ENCODE results near the gene HEXIM2. TPM values are rescaled to one million over a fixed set of nuclear protein-coding genes. Genes with fewer than 3 reads are reported as not detected.

HEXIM2 gene
- total and polyA plus RNA-seq, 2 of the 13 experiments (the other 11 are each of a cell fraction or from before 2014, with no cell fraction given): 27.1 to 32.4 TPM

- TF ChIP-seq, protein P1, sequence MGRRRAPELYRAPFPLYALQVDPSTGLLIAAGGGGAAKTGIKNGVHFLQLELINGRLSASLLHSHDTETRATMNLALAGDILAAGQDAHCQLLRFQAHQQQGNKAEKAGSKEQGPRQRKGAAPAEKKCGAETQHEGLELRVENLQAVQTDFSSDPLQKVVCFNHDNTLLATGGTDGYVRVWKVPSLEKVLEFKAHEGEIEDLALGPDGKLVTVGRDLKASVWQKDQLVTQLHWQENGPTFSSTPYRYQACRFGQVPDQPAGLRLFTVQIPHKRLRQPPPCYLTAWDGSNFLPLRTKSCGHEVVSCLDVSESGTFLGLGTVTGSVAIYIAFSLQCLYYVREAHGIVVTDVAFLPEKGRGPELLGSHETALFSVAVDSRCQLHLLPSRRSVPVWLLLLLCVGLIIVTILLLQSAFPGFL (CRISPR knock-in tag; IDR thresholded peaks at IDR 0.05): no peak
- no peak for TF ChIP-seq RNF2 (conservative IDR thresholded peaks at IDR 0.05; ENCODE audit: low read depth)
- TF ChIP-seq PHF5A (CRISPR knock-in tag; IDR thresholded peaks at IDR 0.05; ENCODE audit: low read depth, unreplicated experiment): peak; percentile 60
- TF ChIP-seq, protein P2, sequence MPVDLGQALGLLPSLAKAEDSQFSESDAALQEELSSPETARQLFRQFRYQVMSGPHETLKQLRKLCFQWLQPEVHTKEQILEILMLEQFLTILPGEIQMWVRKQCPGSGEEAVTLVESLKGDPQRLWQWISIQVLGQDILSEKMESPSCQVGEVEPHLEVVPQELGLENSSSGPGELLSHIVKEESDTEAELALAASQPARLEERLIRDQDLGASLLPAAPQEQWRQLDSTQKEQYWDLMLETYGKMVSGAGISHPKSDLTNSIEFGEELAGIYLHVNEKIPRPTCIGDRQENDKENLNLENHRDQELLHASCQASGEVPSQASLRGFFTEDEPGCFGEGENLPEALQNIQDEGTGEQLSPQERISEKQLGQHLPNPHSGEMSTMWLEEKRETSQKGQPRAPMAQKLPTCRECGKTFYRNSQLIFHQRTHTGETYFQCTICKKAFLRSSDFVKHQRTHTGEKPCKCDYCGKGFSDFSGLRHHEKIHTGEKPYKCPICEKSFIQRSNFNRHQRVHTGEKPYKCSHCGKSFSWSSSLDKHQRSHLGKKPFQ (CRISPR knock-in tag; IDR thresholded peaks at IDR 0.05; ENCODE audit: insufficient replicate concordance): peak; percentile 38
- TF ChIP-seq KAT2B (IDR thresholded peaks at IDR 0.05; ENCODE audit: borderline replicate concordance, low read depth, low read length): no peak
- TF ChIP-seq ISX (CRISPR knock-in tag; conservative IDR thresholded peaks at IDR 0.05): no peak
- TF ChIP-seq POLR2G (IDR thresholded peaks at IDR 0.05; ENCODE audit: low read depth, low read length): peak; percentile 68
- TF ChIP-seq SMAD9 (CRISPR knock-in tag; IDR thresholded peaks at IDR 0.05): peak; percentile 24; the same call in 1 of the 2 replicates
- no peak for TF ChIP-seq ZNF407 (CRISPR knock-in tag; IDR thresholded peaks at IDR 0.05; ENCODE audit: not compliant biosample characterization)
- TF ChIP-seq CBX1 (IDR thresholded peaks at IDR 0.05; ENCODE audit: low read depth): no peak
- no peak for TF ChIP-seq ZNF546 (CRISPR knock-in tag; conservative IDR thresholded peaks at IDR 0.05)
- no peak; the same call in 1 of the 2 replicates for TF ChIP-seq ZSCAN21 (CRISPR knock-in tag; IDR thresholded peaks at IDR 0.05; ENCODE audit: borderline replicate concordance)
- TF ChIP-seq, protein P3, sequence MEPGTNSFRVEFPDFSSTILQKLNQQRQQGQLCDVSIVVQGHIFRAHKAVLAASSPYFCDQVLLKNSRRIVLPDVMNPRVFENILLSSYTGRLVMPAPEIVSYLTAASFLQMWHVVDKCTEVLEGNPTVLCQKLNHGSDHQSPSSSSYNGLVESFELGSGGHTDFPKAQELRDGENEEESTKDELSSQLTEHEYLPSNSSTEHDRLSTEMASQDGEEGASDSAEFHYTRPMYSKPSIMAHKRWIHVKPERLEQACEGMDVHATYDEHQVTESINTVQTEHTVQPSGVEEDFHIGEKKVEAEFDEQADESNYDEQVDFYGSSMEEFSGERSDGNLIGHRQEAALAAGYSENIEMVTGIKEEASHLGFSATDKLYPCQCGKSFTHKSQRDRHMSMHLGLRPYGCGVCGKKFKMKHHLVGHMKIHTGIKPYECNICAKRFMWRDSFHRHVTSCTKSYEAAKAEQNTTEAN (CRISPR knock-in tag; conservative IDR thresholded peaks at IDR 0.05): no peak
- TF ChIP-seq HOXA5 (CRISPR knock-in tag; IDR thresholded peaks at IDR 0.05): no peak
- no peak for TF ChIP-seq ZNF569 (CRISPR knock-in tag; IDR thresholded peaks at IDR 0.05; ENCODE audit: borderline replicate concordance)
- TF ChIP-seq MEIS1 (CRISPR knock-in tag; IDR thresholded peaks at IDR 0.05; ENCODE audit: borderline replicate concordance): 0 out of 2 replicates have a peak, but pooled peaks have one; percentile 21
Measured at GRCh38 chr17:45171338-45172231, 9.9 kb downstream of the HEXIM2 start (continued).
